Cardiac fibroblast (primary cell): ENCODE data around the gene PSMB7.
A peak's percentile ranks its signal among the peaks of the same experiment; 100 is the strongest.

Experiments used
- DNase-seq, 2 donors: peaks; one replicate each; pipeline versions ENCODE4 v3.0.0 to v3.0.0-alpha.2; 2010; ENCODE audit warnings: low read depth in 2 of 2
- H3K4me3 ChIP-seq, 2 donors: replicated peaks in 1 of 2; 1 replicate in 1 of 2; 2 replicates in 1 of 2; pipeline ENCODE4 v1.5.1; 2011; ENCODE audit warnings: low read depth in 2 of 2, low read length in 2 of 2, mild to moderate bottlenecking in 2 of 2, moderate library complexity in 1 of 2
- TF ChIP-seq, protein P1 (sequence below): IDR thresholded peaks from one replicate; pipeline ENCODE4 v1.5.1; 2011; ENCODE audit warnings: low read depth, mild to moderate bottlenecking, low read length, inconsistent platforms

The PSMB7 gene

DNA sequence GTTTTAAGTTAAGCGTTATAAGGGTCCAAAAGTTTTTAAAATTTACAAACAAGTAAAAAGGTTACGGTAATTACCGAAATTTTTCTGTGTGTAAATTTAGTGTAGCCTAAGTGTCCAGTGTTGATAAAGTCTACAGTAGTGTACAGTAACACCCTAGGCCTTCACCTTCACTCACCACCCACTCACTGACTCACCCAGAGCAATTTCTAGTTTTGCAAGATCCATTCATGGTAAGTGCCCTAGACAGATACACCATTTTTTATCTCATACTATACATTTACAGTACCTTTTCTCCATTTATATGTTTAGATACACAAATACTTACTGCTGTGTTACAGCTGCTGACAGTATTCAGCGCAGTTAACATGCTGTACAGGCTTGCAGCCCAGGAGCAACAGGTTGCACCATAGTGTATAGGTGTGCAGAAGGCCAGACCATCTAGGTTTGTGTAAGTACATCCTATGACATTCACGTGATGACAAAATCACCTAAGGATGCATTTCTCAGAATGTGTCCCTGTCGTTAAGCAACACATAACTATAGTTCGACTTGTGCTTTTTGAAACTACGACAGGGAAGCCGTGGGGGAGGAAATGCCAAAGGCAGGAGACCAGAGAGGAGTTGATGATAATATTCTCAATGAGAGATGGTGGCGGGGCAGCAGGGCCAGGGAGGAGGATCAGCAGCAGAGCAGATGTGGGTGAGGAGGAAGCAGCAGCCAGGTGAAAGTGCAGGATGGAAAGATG is 48.6 kb downstream of the PSMB7 start:
- TF ChIP-seq, protein P1, sequence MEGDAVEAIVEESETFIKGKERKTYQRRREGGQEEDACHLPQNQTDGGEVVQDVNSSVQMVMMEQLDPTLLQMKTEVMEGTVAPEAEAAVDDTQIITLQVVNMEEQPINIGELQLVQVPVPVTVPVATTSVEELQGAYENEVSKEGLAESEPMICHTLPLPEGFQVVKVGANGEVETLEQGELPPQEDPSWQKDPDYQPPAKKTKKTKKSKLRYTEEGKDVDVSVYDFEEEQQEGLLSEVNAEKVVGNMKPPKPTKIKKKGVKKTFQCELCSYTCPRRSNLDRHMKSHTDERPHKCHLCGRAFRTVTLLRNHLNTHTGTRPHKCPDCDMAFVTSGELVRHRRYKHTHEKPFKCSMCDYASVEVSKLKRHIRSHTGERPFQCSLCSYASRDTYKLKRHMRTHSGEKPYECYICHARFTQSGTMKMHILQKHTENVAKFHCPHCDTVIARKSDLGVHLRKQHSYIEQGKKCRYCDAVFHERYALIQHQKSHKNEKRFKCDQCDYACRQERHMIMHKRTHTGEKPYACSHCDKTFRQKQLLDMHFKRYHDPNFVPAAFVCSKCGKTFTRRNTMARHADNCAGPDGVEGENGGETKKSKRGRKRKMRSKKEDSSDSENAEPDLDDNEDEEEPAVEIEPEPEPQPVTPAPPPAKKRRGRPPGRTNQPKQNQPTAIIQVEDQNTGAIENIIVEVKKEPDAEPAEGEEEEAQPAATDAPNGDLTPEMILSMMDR, result no peak
- no peak overlapping the region for H3K4me3 ChIP-seq
- DNase-seq, result peak in 1 of 2 donors; percentile 59

DNA sequence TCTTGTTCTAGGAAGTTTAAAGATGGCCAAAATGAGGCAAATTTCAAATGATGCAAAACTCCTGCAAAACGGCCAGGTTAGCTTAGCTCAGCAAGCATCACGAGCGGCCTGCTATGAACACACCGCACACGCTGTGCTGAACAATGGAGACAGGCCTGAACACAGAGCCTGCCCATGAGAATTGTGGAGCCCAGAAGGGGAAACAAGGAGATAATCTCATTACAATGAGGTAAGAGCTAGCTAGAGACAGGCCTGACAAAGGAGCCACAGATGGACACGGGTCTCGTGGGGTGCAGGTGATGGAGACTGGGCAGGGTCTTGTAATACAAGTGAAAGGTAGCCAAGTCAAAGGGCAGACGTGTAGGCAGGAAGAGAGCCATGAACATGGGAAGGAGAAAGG is 50.2 kb downstream of the PSMB7 start:
- no peak for DNase-seq
- TF ChIP-seq, protein P1, result no peak

DNA sequence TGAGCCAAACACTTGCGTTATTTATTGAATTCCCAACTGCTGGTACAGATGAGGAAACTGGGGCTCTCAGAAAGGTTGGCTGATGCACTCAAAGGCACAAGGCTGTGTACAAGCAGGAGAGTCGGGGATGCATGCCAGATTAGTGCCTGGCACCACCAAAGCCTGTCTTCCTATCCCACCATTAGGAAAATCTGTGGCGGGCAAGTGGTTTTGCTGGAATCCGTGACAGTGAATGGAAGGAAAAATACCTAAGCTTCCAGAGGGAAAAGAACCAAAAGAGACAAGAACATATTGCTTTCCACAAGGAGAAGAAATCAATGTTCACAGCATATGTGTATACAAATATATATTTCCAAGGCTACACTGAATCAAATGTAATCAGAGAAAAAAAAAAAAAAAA is 51.1 kb downstream of the PSMB7 start:
- TF ChIP-seq, protein P1, result no peak
- no peak overlapping the region for H3K4me3 ChIP-seq
- no peak for DNase-seq

More for the DNA sequence above, 50.2 kb downstream of the PSMB7 start:
- H3K4me3 ChIP-seq, result no peak overlapping the region

DNA sequence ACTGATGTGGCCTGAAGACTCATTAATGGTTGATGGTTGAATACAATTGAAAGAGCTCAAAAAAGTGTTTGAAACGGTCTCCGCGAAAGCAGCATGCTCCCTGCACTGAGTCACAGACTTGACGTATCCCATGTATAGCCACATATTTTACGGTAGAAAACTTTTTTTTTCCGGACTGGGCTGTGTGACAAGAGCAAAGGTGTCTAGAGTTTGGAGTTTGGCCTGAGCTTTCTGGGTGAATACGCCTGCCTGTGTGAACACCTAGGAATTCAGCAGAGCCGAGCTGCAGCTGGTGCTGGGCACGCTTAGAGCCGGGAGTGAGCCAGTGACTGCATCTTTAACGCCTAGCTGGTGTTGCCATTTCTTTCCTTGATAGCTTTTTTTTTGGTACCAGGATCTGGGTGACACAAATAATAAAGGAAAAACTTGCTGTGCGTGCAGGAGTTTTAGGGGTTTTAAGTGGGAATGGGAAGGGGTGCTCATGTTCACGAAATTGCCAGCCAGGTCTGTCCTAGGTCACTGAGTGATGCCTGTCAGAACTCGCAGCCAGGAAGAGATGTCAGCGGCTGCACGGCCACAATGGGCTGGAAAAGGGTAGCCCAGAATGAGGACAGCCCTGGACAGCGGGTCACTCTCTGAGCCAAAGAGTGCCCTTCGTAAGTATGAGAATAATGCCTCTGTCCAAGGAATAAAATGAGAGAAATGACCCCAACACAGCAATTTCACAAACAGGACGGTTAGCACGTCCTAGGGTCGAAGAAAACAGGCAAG is 51.7 kb downstream of the PSMB7 start:
- DNase-seq, result no peak
- TF ChIP-seq, protein P1, result no peak
- no peak overlapping the region for H3K4me3 ChIP-seq

DNA sequence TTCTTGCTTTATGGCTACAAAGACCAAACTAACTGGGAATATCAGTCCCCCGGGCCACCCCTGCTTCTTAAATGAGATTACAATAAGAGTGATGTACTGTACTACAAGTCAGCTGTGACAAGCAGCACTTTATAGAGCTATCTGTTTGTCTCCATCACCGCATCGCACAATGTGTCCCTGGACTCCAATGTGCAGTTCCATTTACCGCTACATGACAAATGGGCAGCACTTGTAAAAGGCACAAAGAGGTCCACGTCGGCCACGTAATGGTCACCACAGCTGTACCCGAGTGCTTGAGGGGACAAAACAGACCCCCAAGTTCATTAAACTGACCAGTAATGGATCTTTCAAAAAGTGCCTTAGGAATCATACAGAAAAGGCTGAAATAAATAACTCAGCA is 54.1 kb downstream of the PSMB7 start:
- TF ChIP-seq, protein P1, result no peak
- no peak overlapping the region for H3K4me3 ChIP-seq
- DNase-seq, result no peak

DNA sequence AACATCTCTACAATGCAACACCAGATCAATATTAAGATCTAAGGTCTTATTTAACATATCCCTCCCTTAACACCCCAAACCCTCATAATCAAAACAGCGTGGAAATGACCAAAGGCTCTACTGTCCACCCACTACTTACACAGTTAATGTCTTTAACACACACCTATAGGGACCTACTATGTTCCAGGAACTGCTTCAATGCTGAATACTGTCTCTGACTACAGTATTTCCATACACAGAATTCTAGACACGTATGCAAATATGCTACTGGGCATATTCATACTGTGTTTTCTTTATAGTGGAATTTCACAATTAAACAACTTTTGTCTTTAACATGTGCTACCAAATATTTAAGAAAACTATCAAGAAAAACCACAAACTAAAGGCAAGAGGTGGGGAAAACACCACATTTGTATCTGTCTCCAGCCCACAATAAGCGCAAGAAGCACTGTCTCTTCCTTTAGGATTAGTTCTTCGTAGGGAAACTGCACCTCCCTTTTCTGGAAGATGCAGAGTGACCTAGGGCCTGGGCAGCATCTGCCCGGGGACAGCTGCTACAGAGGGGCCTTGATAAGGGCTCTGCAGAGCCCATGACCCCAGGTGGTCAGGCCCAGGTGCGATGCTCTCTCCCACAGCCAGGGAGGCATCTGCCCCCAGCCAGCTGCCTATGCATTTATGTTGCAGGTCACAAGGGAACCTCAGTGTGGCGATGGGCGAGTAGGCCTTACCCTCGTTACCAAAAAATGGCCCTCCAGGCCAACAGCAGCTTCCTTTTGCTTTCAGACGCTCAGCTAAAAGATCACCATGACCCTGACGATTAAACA is 55.2 kb downstream of the PSMB7 start:
- no peak for DNase-seq
- no peak overlapping the region for H3K4me3 ChIP-seq
- TF ChIP-seq, protein P1, result no peak
